ENCODE measurements around the gene C3orf49.

DNA sequence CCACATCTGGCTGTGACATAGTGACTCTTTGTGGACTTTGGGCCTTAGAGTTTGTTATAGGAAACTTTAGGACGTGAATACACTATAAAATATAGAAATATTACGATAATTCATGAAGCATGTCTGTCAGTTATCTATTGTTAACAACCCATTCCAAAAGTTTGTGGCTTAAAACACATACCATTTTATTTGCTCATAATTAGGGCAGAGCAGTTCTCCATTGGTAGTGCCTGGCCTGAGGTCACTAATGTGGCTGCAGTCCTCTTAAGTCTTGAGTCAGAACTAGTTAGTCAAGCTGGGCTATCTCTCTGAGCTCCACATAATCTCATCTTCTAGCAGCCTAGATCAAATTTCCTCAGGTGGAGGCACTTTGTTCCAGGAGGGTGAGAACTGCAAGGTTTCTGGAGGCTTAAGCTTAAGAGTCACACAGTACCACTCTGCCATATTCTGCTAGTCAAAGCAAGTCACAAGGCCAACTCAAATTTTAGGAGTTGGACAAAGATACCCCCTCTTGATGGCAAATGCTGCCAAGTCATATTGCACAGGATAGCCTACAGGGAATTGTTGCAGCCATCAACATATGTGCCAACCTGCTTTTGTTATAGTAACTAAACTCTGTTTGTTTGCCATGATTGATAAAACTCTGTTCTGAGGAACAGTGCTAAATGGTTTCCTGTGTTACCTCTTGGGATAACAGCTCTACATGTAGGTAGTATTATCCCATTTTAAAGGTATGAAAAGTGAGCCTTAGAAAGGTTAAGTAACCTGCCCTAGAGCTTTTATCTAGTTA is 53.2 kb downstream of the C3orf49 start:
- TF ChIP-seq, protein P1, sequence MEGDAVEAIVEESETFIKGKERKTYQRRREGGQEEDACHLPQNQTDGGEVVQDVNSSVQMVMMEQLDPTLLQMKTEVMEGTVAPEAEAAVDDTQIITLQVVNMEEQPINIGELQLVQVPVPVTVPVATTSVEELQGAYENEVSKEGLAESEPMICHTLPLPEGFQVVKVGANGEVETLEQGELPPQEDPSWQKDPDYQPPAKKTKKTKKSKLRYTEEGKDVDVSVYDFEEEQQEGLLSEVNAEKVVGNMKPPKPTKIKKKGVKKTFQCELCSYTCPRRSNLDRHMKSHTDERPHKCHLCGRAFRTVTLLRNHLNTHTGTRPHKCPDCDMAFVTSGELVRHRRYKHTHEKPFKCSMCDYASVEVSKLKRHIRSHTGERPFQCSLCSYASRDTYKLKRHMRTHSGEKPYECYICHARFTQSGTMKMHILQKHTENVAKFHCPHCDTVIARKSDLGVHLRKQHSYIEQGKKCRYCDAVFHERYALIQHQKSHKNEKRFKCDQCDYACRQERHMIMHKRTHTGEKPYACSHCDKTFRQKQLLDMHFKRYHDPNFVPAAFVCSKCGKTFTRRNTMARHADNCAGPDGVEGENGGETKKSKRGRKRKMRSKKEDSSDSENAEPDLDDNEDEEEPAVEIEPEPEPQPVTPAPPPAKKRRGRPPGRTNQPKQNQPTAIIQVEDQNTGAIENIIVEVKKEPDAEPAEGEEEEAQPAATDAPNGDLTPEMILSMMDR (IDR thresholded peaks at IDR 0.05), result no peak
- TF ChIP-seq POLR2A (IDR thresholded peaks at IDR 0.05), result no peak
- TF ChIP-seq POLR2AphosphoS5 (IDR thresholded peaks at IDR 0.05), result no peak
- TF ChIP-seq EP300 (IDR thresholded peaks at IDR 0.05), result no peak

Data from stomach (tissue), 4 donors.